Psoas muscle (tissue), 8 donors: Measurements from ENCODE around the gene MAG. TPM values are rescaled to one million over a fixed set of nuclear protein-coding genes. Genes with fewer than 3 reads are reported as not detected.

ENCODE experiments used
- ATAC-seq, 4 donors: fragments of 200-7000 bp; cut with Tn5 transposase; one replicate each; pipeline ENCODE4 v1.9.1; 2020; ENCODE audit warnings: moderate library complexity in 3 of 4, mild to moderate bottlenecking in 2 of 4
- DNase-seq, 2 donors: peaks; one replicate each; pipeline ENCODE4 v3.0.0-alpha.2; 2020
- H3K27ac ChIP-seq: fragments of 200-600 bp; one replicate; pipeline ENCODE4 v1.8.0; 2022
- H3K27me3 ChIP-seq, 3 donors: fragments of 200-600 bp in 1 of 3; one replicate each; pipeline versions ENCODE4 v1.6.1 to v1.8.0; 2013 to 2022; ENCODE audit warnings: low read length in 2 of 3, mild to moderate bottlenecking in 2 of 3, moderate library complexity in 1 of 3; ENCODE audit not compliant: insufficient read depth in 3 of 3
- H3K36me3 ChIP-seq, 2 donors: fragments of 200-600 bp in 1 of 2; one replicate each; pipeline versions ENCODE4 v1.6.1 to v1.8.0; 2013 to 2022; ENCODE audit warnings: low read depth in 1 of 2, mild to moderate bottlenecking in 1 of 2, moderate library complexity in 1 of 2; ENCODE audit not compliant: insufficient read depth in 1 of 2
- H3K4me1 ChIP-seq: fragments of 200-600 bp; one replicate; pipeline ENCODE4 v1.8.0; 2022
- H3K4me3 ChIP-seq: fragments of 200-600 bp; one replicate; pipeline ENCODE4 v1.8.0; 2022; ENCODE audit warnings: mild to moderate bottlenecking
- H3K9me3 ChIP-seq: fragments of 200-600 bp; one replicate; pipeline ENCODE4 v1.8.0; 2022
- WGBS, 3 donors: extraction: QIAGEN DNeasy Blood & Tissue Kit; methylation state at CpG; one replicate each; pipeline versions ENCODE4 v1.1.6 to v1.1.7; 2013; 5-methylcytosine and 5-hydroxymethylcytosine counted together
- intact Hi-C, 2 donors: fragments of 100-400 bp; cut with DNase I; formaldehyde crosslinking; loops; one replicate each; pipeline versions ENCODE4 v1.11.0 to v1.14.2; 2022
- polyA plus RNA-seq, 3 donors: library from polyadenylated mRNA; stranded (reverse); fragments of 200-250 nt; gene quantifications; one replicate each; pipeline ENCODE4 v1.2.3, GENCODE V29; 2013
- total RNA-seq, 4 donors: library from RNA; stranded (reverse); fragmentation: NEBNext Ultra II Directional in 2 of 4; extraction: Animal tissue kit (Norgen Biotek cat#: 25700) in 2 of 4; gene quantifications; one replicate each; pipeline versions ENCODE4 v1.2.1 to v1.2.4, GENCODE V29; 2021 to 2023
- TF ChIP-seq, protein P1 (sequence below): fragments of 200-600 bp; IDR thresholded peaks from one replicate; pipeline ENCODE4 v1.8.0; 2022; ENCODE audit warnings: antibody characterized with exemption
- donor health status: healthy with polysubstance abuse.
- donor health status: DM: no; HTN: no; CAD: no; lungs with moderate emphysema.
- donor health status: Bipolar disorder and iron deficiency.
- donor health status: healthy.
- donor health status: DM: yes; HTN: yes; CAD: no.
- donor health status: DM: no; HTN: no; CAD: no.
- donor health status: DM: no; HTN: no; CAD: no.
- donor health status: DM: yes; HTN: yes; CAD: no.

MAG gene
- total and polyA plus RNA-seq, 7 donors, result 0.05 to 0.30 (median 0.11) TPM; not detected in 4

DNA sequence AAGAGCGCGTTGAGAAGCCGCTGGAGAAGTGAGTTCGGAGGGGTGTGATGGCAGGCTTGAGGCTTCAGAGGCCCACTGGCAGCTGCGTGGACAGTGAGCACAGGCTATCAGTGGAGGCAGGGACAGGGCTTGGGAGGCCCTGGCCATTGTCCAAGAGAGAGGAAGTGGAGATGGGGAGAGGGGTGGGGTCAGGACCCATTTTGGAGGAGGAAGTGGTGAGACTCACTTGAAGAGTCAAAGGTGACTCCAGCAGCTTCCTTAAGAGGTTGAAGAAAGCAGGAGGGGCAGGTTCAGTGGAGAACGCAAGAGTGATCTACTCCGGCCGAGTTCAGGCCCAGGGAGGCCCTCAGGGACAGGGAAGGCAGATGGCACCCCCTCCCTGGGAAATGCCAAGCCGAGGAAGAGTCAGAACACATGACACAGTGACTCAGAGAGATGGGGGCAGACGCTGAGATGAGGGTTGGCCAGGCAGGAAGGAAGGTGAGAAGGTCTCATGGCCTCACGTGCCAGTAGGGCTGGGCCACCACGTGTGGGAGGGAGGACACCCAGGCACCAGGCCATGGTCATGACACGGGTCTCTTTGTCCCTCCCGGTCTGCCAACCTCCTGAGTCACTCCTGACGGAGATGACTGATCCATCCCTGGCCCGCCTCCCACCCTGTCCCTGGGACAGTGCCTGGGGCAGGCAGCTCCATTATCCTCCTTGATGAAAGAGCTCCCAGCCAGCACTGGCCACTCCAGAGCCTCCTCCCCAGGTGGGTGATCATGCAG lies 26.9 kb downstream of the MAG start:
- Histone ChIP-seq H3K9me3 (peaks cover 4% of the 10 kb centered on the region), H3K4me1 (no peaks in the 10 kb centered on the region), H3K36me3 (no peaks in the 10 kb centered on the region), H3K4me3 (no peak overlapping the region), H3K27ac (no peak overlapping the region), H3K27me3 (peaks cover 0 to 12% (median 12%) of the 10 kb centered on the region in 3 donors)
- WGBS, 3 donors, result 31 to 40% (median 38%) methylated on average over 16 of the region's 16 CpGs
- TF ChIP-seq, protein P1, sequence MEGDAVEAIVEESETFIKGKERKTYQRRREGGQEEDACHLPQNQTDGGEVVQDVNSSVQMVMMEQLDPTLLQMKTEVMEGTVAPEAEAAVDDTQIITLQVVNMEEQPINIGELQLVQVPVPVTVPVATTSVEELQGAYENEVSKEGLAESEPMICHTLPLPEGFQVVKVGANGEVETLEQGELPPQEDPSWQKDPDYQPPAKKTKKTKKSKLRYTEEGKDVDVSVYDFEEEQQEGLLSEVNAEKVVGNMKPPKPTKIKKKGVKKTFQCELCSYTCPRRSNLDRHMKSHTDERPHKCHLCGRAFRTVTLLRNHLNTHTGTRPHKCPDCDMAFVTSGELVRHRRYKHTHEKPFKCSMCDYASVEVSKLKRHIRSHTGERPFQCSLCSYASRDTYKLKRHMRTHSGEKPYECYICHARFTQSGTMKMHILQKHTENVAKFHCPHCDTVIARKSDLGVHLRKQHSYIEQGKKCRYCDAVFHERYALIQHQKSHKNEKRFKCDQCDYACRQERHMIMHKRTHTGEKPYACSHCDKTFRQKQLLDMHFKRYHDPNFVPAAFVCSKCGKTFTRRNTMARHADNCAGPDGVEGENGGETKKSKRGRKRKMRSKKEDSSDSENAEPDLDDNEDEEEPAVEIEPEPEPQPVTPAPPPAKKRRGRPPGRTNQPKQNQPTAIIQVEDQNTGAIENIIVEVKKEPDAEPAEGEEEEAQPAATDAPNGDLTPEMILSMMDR, result no peak
- DNase-seq (peak; percentile 72), ATAC-seq (peak; percentile 55 to 92 (median 76))
- intact Hi-C loops, result no loop called here

DNA sequence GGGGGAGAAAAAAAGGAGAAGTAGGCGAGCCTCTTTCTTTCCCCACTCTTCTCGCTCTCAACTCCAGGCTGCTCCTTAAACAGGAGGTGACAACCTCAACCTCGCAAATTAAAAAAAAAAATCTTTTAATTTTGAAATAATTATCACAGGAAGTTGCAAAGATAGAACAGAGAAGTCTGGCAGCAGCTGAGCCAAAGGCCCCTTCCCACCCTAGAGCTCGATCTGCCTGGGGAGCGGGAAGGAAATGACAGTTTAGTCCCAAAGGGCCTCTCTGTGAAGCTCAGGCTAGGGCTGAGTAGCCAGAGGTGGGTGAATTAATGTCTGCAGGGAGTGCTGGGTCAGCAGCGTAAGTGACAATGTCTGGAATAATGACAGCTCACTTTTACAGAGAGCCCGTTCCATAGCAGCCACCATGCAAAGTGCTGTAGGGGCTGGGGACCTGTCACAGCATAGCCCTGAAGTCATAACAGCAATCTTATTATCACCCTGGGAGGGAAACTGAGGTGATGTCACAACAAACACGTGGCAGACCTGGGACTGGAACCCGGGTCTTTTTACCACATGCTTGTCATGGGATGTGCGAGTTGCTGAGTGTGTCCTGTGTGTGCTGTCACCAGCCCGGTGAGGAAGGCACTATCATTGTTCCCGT lies 28.2 kb downstream of the MAG start:
- Histone ChIP-seq H3K9me3 (peaks cover 4% of the 10 kb centered on the region), H3K36me3 (no peaks in the 10 kb centered on the region), H3K4me1 (no peaks in the 10 kb centered on the region), H3K27ac (no peak overlapping the region), H3K27me3 (peaks cover 0 to 12% (median 8%) of the 10 kb centered on the region in 3 donors), H3K4me3 (no peak overlapping the region)
- TF ChIP-seq, protein P1, result no peak
- intact Hi-C loops, result no loop called here
- no peak for ATAC-seq
- DNase-seq, result no peak
- WGBS, 3 donors, result 61 to 64% (median 62%) methylated on average over 12 of the region's 12 CpGs

DNA sequence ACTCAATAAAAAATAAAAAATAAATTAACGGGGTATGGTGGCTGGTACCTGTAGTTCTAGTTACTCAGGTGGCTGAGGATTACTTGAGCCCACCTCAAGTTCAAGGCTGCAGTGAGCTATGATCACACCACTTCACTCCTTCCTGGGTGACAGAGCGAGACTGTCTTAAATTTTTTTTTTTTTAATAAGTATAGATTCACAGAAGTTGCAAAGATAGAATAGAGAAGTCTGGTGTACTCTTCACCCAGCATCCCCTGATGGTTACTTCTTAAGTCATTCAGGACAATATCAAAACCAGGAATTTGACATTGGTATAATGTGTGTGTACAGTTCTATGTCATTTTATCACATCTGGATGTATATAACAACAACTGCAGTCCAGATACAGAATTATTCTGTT lies 29.3 kb downstream of the MAG start:
- H3K4me1 ChIP-seq, result no peaks in the 10 kb centered on the region
- TF ChIP-seq, protein P1, result no peak
- H3K27me3 ChIP-seq, result peaks cover 0 to 11% (median 4%) of the 10 kb centered on the region in 3 donors
- ATAC-seq, result no peak
- WGBS, 3 donors, result 85 to 92% (median 88%) methylated on average over 2 of the region's 2 CpGs
- no peak overlapping the region for H3K4me3 ChIP-seq
- peaks cover 4% of the 10 kb centered on the region for H3K9me3 ChIP-seq
- H3K27ac ChIP-seq, result no peak overlapping the region
- DNase-seq, result no peak
- intact Hi-C loops, result no loop called here
- no peaks in the 10 kb centered on the region for H3K36me3 ChIP-seq

DNA sequence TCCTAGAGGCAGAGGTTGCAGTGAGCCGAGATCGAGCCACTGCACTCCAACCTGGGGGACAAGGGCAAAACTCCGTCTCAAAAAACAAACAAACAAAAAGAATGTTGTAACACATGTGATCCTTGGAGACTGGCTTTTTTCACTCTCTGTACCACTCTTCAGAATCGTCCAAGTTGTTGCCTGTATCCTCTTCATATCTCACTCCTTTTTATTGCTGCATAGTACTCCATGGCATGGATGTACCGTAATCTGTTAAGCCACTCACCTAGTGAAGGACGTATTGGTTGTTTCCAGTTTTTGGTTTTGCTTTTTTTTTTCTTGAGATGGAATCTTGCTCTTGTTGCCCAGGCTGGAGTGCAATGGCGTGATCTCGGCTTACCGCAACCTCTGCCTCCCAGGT lies 30.1 kb downstream of the MAG start:
- peaks cover 4% of the 10 kb centered on the region for H3K9me3 ChIP-seq
- intact Hi-C loops, result no loop called here
- no peak overlapping the region for H3K27ac ChIP-seq
- WGBS, 3 donors, result 90 to 93% (median 91%) methylated on average over 9 of the region's 9 CpGs
- ATAC-seq (no peak), DNase-seq (no peak)
- H3K27me3 ChIP-seq, result peaks cover 0 to 8% (median 4%) of the 10 kb centered on the region in 3 donors
- H3K36me3 ChIP-seq, result no peaks in the 10 kb centered on the region
- no peaks in the 10 kb centered on the region for H3K4me1 ChIP-seq
- no peak overlapping the region for H3K4me3 ChIP-seq
- TF ChIP-seq, protein P1, result no peak
